ENCODE measurements around the gene NFE2L1. TPM values are rescaled to one million over a fixed set of nuclear protein-coding genes. Genes with fewer than 3 reads are reported as not detected.

The NFE2L1 gene
- total and polyA plus RNA-seq, 9 of the 15 experiments (the other 6 are each of a cell fraction or from before 2014, with no cell fraction given) = 2.0 to 68.6 (median 39.7) TPM

DNA sequence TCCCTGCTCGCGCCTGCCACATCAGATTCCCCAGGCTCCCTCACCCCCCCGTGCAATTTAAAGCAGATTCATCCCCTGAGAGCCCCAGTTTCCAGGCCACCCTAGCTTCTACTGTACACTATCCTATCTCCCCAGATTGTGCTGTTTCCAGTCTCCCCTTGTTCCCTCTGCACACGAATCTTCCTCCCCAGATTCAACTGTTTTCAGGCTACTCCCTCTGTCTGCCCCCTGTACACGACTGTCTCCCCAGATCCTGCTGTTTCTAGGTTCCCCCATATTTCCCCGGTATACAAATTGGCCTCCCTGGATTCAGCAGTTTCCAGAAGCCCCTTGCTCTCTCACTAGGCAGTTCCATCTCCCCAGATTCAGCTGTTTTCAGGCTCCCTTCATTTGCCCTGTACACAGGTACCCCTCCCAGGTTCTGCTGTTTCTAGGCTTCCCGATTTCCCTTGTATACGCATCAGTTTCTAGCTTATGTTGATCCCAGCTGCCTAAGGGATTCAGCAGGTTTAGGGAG is 33.5 kb upstream of the NFE2L1 start:
- H3K4me3 ChIP-seq = no peak overlapping the region
- no peaks in the 10 kb centered on the region for H4K20me1 ChIP-seq (replicated peaks; ENCODE audit: control insufficient read depth, insufficient read depth, low read length)
- H3K36me3 ChIP-seq (ENCODE audit: control insufficient read depth, insufficient read depth, low read length) = no peaks in the 10 kb centered on the region
- ATAC-seq (peak; percentile 65), FAIRE-seq (no peak), DNase-seq (ENCODE audit: extremely low read depth in 1 of 4, low spot score in 3 of 4) (peak; percentile 41 to 63 (median 53))
- H3K4me1 ChIP-seq (replicated peaks in 1 of 2; ENCODE audit: control insufficient read depth in 2 of 2, insufficient read depth in 2 of 2, low read length in 2 of 2) = peaks cover 23 to 25% of the 10 kb centered on the region in 2 experiments
- H3K9me1 ChIP-seq (ENCODE audit: control insufficient read depth, insufficient read depth, low read length) = no peaks in the 10 kb centered on the region
- peak overlapping the region in 1 of 2 experiments; percentile 54; a peak in 2 of 4 replicates for H3K9ac ChIP-seq (ENCODE audit: insufficient read depth in 1 of 2, low read depth in 2 of 2, low read length in 2 of 2)
- H3K27ac ChIP-seq (ENCODE audit: extremely low read depth, low read depth, low read length) = no peak overlapping the region
- peak overlapping the region; percentile 73 for H2AFZ ChIP-seq (ENCODE audit: low read depth, low read length)
- intact Hi-C loops (cut with micrococcal nuclease) = loop anchor here (1.0 kb wide), 1 partner anchor 173 kb away; the partner anchor contains the start of gene SCRN2
- H3K27me3 ChIP-seq (ENCODE audit: control insufficient read depth in 2 of 2, insufficient read depth in 2 of 2, low read length in 2 of 2) = no peaks in the 10 kb centered on the region
- H3K4me2 ChIP-seq (ENCODE audit: insufficient read depth, low read length) = peak overlapping the region; percentile 46; the same call in 1 of the 2 replicates
- CTCF ChIA-PET (ENCODE audit: low intra/inter-chr PET ratio) = no interaction called here
- BruUV-seq (replicated peaks) = no TSS peak
- in situ Hi-C loops (cut with MboI) = loop anchor here (5.0 kb wide), 3 partner anchors 32 to 172 kb away; partner anchors contain the start of gene SCRN2
- POLR2A ChIA-PET = interaction anchor here (0.7 to 1.6 kb wide), 4 partner anchors 16 to 166 kb away, joined by 3 read pairs; no protein-coding TSS in a partner anchor
- H3K9me3 ChIP-seq (replicated peaks; ENCODE audit: control insufficient read depth, insufficient read depth, low read depth, low read length) = no peaks in the 10 kb centered on the region; the same call in 1 of the 2 replicates
- H3K79me2 ChIP-seq (ENCODE audit: control insufficient read depth, insufficient read depth, low read length) = no peaks in the 10 kb centered on the region
- 7% methylated on average over 8 of the region's 8 CpGs for WGBS (ENCODE audit: insufficient coverage, low coverage, missing lambda C conversion rate)
- TF ChIP-seq BHLHE40 (IDR thresholded peaks at IDR 0.05; ENCODE audit: low read length) = no peak
- 0 out of 4 replicates have a peak, but pooled peaks of 1 of the 2 experiments have one; percentile 32 for TF ChIP-seq NRF1 (conservative IDR thresholded peaks at IDR 0.05 in 1 of 2, IDR thresholded peaks at IDR 0.05 in 1 of 2)
- TF ChIP-seq JUN (IDR thresholded peaks at IDR 0.05; ENCODE audit: borderline replicate concordance, low read depth, low read length) = no peak
- TF ChIP-seq JUN (CRISPR knock-in tag; IDR thresholded peaks at IDR 0.05; ENCODE audit: borderline replicate concordance) = no peak
- TF ChIP-seq ARNT (IDR thresholded peaks at IDR 0.05) = 0 out of 4 replicates have a peak, but pooled peaks of 1 of the 2 experiments have one; percentile 49
- TF ChIP-seq, protein P1, sequence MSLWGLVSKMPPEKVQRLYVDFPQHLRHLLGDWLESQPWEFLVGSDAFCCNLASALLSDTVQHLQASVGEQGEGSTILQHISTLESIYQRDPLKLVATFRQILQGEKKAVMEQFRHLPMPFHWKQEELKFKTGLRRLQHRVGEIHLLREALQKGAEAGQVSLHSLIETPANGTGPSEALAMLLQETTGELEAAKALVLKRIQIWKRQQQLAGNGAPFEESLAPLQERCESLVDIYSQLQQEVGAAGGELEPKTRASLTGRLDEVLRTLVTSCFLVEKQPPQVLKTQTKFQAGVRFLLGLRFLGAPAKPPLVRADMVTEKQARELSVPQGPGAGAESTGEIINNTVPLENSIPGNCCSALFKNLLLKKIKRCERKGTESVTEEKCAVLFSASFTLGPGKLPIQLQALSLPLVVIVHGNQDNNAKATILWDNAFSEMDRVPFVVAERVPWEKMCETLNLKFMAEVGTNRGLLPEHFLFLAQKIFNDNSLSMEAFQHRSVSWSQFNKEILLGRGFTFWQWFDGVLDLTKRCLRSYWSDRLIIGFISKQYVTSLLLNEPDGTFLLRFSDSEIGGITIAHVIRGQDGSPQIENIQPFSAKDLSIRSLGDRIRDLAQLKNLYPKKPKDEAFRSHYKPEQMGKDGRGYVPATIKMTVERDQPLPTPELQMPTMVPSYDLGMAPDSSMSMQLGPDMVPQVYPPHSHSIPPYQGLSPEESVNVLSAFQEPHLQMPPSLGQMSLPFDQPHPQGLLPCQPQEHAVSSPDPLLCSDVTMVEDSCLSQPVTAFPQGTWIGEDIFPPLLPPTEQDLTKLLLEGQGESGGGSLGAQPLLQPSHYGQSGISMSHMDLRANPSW (CRISPR knock-in tag; IDR thresholded peaks at IDR 0.05) = no peak
- TF ChIP-seq SMARCA4 (IDR thresholded peaks at IDR 0.05) = peak; percentile 28; the same call in 1 of the 2 replicates
- no peak for TF ChIP-seq SNIP1 (IDR thresholded peaks at IDR 0.05; ENCODE audit: low read depth)
- no peak for TF ChIP-seq RAD51 (IDR thresholded peaks at IDR 0.05; ENCODE audit: borderline replicate concordance, low read depth)
- TF ChIP-seq ATF7 (IDR thresholded peaks at IDR 0.05) = peak; percentile 46; the same call in 1 of the 2 replicates
- no peak for TF ChIP-seq TAF7 (tag; IDR thresholded peaks at IDR 0.05)
- no peak for TF ChIP-seq POLR2B (IDR thresholded peaks at IDR 0.05; ENCODE audit: low read depth, partially characterized antibody)
- TF ChIP-seq MAZ (CRISPR knock-in tag; conservative IDR thresholded peaks at IDR 0.05 in 1 of 2, IDR thresholded peaks at IDR 0.05 in 1 of 2) = no peak
- TF ChIP-seq ZFP1 (CRISPR knock-in tag; IDR thresholded peaks at IDR 0.05) = no peak
- TF ChIP-seq, protein P2, sequence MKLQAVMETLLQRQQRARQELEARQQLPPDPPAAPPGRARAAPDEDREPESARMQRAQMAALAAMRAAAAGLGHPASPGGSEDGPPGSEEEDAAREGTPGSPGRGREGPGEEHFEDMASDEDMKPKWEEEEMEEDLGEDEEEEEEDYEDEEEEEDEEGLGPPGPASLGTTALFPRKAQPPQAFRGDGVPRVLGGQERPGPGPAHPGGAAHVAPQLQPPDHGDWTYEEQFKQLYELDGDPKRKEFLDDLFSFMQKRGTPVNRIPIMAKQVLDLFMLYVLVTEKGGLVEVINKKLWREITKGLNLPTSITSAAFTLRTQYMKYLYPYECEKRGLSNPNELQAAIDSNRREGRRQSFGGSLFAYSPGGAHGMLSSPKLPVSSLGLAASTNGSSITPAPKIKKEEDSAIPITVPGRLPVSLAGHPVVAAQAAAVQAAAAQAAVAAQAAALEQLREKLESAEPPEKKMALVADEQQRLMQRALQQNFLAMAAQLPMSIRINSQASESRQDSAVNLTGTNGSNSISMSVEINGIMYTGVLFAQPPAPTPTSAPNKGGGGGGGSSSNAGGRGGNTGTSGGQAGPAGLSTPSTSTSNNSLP (IDR thresholded peaks at IDR 0.05; ENCODE audit: borderline replicate concordance, low read depth, low read length) = 0 out of 2 replicates have a peak, but pooled peaks have one; percentile 21
- TF ChIP-seq, protein P3, sequence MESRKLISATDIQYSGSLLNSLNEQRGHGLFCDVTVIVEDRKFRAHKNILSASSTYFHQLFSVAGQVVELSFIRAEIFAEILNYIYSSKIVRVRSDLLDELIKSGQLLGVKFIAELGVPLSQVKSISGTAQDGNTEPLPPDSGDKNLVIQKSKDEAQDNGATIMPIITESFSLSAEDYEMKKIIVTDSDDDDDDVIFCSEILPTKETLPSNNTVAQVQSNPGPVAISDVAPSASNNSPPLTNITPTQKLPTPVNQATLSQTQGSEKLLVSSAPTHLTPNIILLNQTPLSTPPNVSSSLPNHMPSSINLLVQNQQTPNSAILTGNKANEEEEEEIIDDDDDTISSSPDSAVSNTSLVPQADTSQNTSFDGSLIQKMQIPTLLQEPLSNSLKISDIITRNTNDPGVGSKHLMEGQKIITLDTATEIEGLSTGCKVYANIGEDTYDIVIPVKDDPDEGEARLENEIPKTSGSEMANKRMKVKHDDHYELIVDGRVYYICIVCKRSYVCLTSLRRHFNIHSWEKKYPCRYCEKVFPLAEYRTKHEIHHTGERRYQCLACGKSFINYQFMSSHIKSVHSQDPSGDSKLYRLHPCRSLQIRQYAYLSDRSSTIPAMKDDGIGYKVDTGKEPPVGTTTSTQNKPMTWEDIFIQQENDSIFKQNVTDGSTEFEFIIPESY (CRISPR knock-in tag; IDR thresholded peaks at IDR 0.05) = no peak
- TF ChIP-seq ZNF785 (CRISPR knock-in tag; IDR thresholded peaks at IDR 0.05) = no peak
